8988T (cell line): ENCODE measurements around the gene FABP1.

Experiments used
- DNase-seq: peaks from one replicate; pipeline ENCODE4 v3.0.0; 2011

Gene FABP1

DNA sequence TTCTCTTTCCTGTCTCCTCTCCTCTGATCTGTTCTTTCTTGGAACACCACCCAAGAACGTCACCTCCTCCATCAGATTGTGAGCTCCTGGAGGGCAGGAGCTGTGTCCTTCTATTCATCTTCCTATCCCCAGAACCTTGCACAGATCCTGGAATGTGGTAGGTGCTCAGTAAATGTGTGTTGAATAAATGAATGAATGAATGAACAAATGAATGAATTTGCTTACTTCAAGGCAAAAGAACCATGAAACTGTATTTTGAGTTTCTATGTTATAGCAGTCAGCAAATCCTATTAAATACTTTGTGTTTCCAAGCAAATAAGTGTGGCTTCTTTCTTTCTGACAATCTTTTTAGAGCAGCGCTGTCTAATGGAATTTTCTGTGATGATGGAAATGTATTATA, 14.8 kb downstream of the FABP1 start:
- DNase-seq = no peak

DNA sequence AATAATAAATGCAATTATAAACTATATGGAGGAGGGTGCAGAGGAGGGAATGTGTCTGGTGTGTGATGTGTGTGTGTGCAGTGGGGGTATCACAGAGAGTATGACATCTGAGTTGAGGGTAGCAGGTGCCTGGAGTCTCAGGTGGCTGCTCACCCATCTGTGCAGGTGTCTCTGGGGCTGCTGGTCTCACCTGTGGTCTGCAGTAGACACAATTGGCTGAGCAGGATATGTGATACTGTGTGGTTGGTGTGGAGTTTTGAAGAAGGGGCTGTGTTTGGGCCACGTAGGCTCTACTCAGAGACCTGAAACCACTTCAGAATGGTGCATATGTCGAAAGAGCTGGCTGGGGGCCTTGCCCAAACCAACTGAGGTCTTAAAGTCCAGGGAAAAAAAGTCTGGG, 17.0 kb downstream of the FABP1 start:
- no peak for DNase-seq

DNA sequence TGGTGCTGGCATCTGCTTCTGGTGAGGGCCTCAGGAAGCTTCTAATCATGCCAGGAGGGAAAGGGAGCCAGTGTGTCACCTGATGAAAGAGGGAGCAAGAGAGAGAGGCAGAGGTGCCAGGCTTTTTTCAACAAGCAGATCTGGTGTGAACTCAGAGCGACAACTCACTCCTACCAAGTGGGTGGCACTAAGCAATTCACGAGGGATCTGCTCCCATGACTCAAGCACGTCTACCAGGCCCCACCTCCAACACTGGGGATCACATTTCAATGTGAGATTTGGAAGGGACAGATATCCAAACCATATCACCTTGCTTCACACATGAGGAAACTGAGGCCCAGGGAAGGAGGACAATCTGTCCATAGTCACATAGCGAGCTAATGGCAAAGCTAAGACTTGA, 19.1 kb downstream of the FABP1 start:
- no peak for DNase-seq

DNA sequence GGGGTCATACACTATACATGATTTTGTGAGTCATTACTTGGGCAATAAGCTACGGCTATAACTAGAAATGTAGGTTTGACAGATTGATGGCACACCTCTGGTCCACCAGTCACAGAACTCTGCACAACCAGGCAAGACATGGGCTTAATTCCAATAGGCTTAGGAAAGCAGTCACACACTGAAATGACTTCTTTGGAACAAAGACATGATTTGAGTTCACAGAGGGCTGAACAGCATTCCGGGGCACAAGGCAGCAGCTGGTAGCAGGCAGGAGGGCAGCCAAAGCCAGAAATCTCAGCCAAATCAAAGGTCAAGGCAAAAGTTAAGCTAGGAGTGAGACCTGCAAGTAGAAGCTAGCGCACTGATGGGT, 27.4 kb downstream of the FABP1 start:
- no peak for DNase-seq

DNA sequence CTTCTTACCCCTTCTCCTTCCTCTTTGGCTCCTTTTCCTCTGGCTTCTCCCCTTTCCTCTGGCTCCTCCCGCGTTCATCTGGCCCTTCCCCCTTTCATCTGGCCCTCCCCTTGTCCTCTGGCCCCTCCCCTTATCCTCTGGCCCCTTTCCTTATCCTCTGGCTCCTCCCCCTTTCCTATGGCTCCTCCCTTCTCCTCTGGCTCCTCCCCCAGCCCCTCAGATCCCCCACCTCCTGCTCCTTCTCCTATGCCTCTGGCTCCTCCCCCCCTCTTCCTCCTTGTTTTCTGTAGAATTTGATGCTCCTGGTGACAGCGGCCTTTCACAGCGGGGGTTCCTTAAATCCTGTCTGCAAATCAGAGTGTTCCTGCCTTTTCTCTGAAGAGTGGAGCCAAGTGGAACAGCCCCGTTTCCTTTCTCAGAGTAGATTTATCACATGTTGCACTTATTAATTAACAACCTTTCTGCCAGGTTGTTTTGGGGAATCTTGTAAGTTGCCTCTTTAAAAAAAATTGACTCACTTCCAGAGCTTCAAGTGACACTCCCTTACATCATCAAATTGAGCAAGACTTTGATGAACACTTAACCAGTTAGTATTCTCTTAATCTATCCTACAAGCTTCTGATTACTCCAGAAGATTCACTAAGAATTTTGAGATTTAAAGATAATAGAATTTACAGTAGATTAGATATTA, 27.9 kb downstream of the FABP1 start:
- peak; percentile 20 for DNase-seq

DNA sequence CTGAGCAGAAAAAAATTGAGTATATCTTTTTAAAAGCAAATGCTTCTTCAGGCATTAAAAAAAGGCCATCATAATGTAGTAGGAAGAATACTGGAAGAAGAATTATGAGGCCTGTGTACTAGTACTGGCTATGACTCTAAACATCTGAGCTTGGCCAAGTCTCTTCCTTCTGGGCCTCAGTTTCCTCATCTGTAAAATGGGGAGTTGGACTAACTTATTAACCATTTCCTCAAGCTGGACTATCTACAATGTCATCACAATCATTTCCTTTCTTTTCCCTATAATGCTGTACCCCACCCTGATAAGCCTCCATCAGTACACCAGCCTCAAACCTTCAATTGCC, 29.3 kb downstream of the FABP1 start:
- DNase-seq = no peak

DNA sequence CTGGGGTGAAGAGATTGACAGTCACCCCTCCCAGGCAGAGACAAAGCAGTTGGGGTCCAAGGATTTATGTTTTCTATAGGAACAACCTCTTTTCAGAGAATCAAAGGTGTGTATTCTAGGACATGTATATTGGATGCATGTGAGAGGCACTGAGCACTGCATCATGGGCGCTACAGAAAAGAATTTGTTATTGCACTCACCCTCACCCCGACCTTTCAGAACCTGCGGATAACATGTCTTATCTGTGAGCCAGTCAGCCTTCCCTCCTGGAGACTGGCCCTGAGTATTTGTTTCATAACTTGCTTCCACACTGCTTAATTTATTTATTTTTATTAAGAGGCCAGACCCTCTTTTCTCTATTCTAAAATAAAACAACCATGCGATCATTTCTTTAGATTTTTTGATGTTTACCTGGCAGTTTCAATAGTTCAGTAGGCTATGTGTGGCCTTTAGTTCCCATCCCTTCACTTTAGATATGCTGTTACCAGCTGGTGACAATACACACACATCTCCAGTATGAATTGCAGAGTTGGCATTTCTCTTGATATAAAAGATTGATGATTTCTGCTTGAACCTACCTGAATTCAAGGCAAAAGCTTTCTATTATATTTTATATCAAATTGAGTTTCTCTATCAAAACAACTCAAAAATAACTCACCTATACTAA, 29.8 kb downstream of the FABP1 start:
- no peak for DNase-seq

DNA sequence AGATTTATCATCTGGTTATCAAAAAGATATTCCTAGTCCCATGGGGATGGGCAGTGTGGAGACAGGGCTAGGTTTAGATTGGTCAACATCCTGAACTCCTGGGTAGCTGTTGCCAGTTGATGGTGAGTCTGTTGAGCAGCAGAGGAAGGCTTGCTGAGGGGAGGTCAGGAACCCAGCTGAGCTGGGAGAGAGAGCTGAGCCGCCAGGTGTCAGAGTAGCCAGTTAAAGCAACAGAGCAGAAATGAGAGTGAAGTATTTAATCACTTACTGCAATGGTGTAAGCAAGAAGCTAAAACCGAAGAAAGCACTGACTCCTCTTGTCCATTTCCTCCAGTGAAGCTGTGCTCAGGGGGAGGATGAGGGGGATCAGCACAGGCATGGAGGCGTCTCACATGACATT, 30.7 kb downstream of the FABP1 start:
- DNase-seq = no peak

DNA sequence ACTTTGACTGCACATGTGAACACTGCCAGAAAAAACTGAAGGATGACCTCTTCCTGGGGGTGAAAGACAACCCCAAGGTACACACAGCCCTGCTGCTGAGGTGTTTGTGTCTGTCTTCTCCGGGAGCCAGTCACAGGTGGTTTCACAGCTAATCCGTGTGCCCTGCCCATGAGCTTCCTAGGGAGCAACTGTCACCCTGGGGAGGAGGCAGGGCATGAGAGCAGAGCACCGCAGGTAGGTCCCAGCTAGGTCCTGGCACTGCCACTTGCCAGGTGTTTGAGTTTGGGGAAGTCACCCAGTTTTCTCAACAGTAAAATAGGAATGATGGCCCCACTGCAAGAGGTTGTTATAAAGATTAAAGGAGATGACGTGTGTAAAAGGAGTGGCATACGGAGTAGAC, 31.2 kb downstream of the FABP1 start:
- DNase-seq = no peak

DNA sequence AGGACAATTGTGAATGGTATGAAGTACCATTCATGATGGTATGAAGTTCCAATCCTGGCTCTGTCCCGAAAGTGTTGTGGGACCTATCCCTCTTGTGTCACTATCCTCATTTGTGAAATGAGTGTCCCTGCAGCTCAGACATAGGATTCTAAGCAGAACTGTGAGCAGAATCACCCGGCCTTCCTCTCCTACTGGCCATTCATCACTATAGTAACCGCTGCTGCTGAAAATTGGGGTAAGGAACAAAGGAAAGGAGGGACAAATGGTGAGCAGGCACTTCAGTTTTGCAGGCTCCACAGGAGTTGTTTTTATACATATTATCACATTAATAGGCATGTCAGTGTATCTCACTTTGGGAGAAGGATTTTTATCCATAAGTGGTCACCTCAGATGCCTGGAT, 32.8 kb downstream of the FABP1 start:
- no peak for DNase-seq

DNA sequence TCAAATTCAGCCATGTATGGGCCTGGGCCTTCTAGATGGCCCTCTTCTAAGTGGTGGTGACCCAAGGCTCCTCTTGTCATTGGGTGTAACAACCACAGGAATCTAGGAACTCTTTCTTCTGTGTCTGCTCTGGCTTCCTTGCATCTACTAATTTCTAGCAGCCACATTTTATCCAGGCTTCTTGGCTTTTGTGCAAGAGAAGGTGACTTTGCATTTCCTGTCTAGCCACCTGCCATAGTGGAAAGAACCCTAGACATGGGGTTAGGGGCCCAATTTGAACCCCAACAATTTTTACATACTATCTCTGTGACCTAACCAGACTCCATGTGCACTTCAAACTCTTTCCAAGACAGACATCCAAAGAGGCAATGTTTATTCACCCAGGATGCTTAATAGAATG, 35.1 kb downstream of the FABP1 start:
- DNase-seq = no peak

DNA sequence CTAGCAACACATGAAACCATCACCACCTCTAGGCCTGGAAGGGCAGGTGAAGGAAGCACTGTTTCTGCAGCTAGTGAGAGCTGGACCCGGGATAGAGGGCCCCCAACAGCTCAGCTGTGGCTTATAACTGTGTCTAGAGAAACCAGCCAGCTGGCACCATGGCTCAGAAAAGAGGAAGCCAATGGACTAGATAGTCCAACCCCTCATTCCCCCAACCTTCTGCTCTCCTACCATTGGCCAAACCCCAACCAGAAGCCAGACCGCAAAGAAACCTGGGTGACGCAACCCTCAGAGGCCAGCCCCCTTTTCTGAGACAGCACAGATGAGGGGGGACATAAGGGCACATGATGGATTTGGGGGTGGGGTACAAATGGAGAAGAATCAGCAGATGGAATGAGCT, 35.9 kb downstream of the FABP1 start:
- DNase-seq = no peak

DNA sequence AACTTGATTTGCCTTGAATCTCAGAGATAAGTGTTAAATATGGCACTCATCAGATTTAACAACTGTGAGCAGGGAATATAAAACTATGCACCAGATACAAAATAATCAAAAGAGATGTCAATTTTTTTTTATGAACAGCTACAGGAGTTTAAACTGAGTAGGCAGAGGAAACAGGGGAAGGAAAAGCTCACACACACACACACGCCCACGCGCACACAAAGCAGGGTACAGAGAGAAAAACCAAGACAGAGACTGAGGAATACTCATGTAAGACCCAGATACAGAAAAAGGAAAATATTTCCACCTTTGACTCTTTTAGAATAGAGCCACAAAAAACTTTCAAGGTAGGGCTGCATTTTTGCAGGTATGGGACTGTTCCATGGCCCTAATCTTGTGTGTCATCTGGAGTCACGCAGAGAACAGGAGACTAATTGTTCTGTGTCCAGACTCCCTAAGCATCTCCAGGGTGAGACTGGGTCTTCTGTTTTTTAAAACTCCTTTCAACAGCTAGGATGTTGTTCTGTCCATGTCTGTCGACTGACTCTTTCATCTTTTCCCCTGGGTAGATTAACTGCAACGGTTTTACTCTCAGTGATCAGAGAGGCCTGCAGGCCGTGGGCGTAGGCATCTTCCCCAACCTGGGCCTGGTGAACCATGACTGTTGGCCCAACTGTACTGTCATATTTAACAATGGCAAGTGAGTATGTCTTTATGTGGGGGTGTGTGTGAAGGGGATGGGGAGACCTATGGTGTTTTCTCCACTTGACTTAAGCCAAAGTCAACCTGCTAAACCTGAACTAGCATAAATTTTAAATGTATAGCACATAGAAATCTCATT, 37.2 kb downstream of the FABP1 start:
- no peak for DNase-seq

DNA sequence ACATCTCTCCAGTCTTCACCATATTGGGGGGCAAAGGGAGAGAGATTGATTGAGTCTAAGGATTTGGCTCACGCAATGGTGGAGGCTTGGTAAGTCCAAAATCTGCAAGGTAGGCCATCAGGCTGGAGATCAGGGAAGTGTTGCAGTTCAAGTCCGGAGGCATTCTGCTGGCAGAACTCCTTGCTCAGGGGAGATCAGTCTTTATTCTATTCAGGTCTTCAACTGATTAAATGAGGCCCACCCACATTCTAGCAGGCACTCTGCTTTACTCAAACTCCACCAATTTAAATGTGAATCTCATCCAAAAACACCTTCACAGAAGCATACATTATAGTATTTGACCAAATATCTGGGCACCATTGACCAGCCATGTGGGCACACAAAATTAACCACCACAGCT, 38.9 kb downstream of the FABP1 start:
- DNase-seq = no peak

DNA sequence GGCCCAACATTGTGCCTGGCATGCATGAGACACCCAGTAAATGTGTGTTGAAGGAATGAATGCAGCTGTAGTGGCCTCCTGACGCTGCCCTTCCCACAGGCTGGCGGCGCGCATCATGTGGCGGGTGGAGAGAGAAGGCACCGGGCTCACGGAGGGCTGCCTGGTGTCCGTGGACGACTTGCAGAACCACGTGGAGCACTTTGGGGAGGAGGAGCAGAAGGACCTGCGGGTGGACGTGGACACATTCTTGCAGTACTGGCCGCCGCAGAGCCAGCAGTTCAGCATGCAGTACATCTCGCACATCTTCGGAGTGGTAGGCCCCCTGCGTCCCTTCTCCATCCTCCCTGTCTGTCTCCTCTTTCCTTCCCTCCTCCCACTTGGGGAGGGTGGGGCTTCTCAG, 40.1 kb downstream of the FABP1 start:
- no peak for DNase-seq

DNA sequence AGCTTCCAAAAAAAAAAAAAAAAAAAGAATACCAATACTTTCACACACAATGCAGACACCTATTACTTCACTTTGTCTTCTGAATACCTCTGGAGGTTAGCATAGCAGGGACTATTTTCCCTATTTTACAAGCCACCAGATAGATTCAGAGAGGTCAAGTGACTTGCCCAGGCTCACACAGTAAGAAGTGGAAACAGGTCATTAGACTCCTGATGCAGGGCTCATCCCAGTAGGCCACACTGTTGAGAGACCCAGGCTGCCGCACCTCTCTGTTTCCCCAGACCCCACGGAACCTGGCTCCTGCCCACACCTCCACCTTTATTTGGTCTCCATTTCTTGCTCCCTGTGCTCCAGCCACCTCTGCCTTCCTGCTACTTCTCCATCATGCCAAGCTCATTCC, 40.8 kb downstream of the FABP1 start:
- DNase-seq = no peak

DNA sequence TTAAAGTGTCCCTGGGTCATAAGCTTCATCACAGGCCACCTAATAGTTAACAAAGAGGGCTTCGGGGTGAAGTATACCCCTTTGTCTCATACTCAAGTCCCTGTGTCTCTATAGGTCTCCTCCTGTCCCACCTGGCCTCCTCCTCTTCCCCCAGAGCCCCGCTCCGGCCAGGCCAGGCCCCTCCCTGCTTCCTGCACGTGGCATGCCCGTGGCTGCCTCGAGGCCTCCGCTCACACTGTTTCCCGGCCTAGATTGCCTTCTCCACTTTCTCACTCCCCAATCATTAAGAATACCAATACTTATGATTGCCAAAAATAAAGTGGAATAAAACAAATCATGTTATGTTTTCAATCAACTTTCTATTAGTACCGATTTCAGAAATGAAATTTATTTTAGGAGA, 41.5 kb downstream of the FABP1 start:
- no peak for DNase-seq

DNA sequence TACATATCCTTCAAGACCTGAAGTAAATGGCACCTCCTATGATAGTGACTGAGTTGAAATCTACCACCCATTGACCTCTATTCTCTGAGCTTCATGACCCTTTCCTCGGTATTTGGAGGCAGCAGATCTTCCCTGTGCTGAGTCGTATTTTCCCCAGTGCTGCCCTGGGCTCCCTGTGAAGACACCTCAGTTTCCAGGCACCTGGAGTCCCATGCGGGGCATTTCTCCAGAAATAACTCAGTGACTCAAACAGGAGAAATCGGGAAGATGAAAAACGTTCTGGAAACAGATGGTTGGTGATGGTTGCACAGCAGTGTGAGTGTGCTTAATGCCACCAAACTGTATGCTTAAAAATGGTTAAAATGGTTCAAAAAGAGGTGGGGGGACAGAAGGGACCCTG, 42.3 kb downstream of the FABP1 start:
- no peak for DNase-seq

DNA sequence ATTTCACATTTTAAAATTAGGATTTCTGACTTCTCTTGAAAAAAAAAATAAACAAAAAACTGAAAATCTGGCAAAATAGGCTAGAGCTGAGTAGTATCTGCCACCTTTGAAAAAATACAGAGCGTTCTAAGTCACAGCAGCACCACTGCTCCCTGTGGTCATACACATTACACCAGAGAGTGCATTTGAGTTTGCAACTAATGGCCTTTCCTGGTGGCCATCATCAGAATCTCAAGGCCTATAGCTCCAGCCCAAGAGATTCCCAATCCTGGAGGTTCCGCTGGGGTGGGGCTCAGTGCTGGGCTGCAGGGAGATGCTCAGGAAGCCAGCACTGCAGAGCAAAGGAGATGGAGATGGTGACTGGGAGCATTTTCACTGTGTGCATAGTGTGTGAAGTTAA, 42.8 kb downstream of the FABP1 start:
- no peak for DNase-seq

DNA sequence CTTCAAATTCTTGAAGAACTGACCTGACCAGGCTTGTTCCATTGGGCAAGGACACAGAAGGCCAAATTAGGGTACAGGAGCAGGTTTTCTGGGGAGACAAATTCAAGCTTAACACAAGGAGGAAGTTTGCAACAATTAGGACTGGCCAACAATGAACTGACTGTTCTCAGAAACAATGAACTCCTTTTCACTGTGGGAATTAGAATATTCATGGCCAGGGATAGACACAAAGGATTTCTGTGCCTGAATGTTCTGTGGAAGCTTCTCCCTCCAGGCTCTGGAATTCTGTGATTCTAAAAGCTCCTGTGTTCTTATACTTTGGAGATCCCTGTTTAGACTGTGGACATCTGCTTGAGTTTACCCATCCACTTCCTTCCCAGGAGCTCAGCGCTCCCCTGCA, 45.1 kb downstream of the FABP1 start:
- DNase-seq = no peak

DNA sequence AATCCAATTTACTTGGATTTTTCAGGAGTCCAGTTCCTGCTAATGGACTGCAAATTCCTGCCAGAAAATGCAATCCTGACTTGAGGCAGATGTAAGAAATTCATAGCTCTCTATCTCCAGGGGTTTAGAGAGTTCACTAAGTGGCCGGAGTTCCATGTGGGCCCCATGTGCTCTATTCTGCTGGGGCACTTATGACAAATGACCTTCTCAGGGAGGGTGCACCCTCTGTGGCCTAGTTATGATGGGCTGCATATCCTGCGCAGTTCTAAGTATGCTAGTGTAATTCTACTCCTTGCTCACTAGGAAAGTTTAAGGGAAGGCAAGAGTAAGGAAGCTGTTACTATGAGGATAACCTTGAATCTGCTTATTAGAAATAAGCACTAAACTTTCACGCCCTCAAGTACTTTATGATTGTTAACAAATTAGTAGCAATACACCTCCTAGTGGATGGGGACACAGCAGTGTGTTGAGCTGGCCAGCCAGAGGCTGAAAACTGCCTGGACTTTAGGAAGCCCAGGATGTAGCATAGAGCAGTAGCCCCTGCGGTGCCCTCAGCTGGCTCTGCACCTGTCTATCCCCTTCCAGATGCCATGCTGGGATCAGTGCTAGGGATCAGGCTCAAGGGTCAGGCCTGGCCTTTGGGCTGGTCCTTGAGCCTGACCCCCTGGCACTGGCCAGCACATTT, 45.8 kb downstream of the FABP1 start:
- DNase-seq = no peak

DNA sequence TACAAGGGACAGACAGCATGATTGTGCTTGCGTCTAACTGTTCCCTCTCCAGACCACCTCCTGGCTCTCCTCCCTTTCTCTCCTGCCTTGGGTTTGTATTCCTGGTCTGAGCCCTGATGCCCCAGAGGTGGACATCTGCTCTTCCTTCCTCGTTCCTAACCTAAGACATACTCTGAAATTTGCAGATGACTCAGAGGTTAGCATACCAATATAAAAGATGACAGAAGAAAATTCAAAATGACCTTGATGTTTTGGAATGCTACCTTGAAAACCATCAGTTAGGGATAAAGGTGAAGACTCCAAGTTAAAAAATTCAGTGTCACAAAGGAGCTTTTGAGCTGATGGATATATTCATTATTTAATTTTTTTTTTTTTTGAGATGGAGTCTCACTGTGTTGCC, 47.3 kb downstream of the FABP1 start:
- no peak for DNase-seq

DNA sequence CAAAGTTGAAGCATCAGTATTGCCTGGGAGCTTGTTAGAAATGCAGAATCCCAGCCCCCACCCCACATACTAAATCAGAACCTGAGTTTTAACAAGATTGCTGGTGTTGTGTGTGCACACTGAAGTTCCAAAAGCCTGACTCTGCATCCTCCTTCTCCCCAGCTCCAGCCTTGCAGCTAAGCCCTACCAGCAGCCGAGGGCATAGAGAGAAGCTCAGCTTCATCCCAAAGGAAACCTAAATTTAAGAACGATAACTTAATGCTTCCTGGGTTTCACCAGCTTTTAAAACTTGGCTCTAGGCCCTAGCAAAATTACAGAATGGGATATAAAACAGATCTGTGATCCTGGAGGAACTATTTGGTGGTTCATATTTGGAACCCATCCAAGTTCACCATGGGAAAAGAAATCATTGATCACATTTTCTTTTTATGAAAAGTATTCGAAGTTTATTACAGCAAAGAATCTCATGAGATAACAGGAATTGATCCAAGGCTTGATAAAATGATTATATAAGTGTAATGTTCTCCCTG, 49.2 kb downstream of the FABP1 start:
- no peak for DNase-seq

DNA sequence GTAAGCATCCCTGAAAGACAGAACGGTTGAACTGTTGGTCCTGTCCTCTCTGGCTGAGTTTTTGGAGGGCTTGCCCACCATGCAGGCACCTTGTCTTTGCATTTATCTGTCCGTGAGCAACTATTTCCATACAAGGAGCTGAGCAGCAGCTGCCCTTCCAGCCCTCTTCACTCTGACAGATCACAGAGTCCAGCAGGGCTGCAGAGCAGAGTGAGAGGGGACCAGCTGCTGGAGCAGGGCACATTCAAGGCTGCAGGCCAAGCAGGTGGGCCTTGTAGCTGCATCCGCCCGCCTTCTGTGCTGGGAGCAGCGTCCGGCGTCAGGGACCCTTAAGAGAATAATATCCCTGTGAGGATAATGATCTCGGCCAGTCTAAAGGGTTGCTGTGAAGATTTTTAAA, 50.8 kb downstream of the FABP1 start:
- no peak for DNase-seq
